IPS-11a (cell line): ENCODE measurements around the gene DOK6.

Source experiments
- H3K4me3 ChIP-seq: one replicate; pipeline ENCODE4 v1.5.1; 2013; ENCODE audit warnings: low read depth, low read length, control low read depth

The DOK6 gene

DNA sequence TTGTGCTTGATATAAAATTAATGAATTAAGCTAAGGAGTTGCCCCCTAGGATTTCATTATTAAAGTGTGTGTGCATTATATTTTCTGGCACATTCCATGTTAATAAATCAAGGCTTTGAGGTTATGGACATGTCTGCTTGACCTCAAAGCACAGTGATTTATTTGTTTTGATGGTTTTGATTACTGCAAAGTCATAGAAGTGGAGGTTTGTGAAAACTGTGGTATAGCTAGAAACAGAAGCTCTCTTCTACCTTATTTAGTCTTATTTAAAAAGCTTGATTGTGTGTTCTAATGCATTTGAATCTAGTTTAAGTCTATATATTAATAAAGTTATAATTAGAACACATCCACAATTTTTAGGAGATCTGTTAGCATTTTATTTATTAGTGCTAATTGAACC lies 32.2 kb downstream of the DOK6 start:
- no peak overlapping the region for H3K4me3 ChIP-seq

DNA sequence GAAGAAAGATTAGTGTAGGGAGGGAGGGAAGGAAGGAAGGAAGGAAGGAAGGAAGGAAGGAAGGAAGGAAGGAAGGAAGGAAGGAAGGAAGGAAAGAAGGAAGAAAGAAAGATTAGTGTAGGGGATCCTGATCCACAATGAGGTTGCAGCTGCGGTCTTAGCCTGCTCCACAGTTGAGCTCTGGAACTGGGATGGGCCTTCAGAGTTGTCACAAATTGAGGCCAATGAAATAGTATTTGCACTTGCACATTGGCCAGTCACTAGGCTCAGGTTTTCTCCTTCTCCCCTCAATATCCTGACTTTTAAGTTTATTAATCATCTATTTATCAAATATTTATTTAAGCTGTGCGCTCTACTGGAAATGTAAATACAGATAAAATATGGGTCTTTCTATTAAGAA lies 34.3 kb downstream of the DOK6 start:
- H3K4me3 ChIP-seq, result no peak overlapping the region

DNA sequence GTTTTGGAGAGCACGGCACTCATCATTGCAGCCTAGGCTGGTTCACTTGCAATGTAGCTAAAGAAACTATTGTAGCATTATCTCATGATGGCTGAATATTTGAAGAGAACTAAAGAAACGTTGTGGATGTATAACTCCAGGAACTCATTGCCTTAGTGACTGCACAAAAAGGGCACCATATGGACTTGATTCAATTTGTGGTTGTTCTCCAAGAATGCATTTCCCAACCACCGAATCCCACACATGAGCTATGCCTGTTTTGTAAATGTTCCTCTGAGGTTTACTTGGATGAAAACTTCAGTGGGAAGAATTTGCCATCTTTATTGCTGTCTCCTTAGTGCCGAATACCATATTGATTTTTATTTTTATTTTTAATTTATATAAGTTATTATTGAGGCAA lies 43.5 kb downstream of the DOK6 start:
- H3K4me3 ChIP-seq, result no peak overlapping the region

DNA sequence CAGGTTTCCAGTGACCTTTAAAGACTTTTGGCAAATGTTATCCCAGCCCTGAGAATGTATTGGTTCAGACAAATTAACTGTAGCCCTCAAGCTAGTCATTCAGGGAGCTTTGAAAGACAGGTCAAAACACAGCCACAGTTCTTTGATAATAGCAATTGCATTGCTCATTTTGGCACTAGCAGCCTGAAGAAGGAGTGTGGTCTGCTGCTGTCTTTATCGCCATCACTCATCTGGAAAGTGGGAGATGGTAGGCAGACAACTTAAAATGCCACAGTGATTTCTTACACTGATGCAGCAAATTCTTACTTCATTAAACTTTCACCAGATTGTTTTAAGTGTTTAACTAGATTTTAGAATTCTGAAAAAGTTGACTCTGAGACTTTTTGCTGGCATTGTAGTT lies 47.2 kb downstream of the DOK6 start:
- H3K4me3 ChIP-seq, result no peak overlapping the region

DNA sequence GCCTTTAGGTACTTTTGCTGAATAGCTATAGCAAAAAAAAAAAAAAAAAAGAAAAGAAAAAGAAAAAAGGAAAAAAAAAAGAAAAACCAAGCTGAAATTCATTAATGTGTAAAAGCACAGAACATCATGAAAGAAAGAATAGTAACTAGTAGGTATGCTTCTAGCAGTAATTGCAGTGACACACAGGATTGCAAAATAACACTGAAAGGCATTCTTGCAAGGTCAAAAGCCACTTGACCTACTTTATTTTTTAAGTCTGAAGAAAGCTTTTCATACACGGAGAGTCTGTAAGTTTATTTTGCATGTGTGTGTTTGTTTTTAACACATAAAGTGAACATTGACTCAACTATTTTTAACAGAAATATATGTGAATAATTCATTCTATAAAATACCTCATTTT lies 54.4 kb downstream of the DOK6 start:
- no peak overlapping the region for H3K4me3 ChIP-seq

DNA sequence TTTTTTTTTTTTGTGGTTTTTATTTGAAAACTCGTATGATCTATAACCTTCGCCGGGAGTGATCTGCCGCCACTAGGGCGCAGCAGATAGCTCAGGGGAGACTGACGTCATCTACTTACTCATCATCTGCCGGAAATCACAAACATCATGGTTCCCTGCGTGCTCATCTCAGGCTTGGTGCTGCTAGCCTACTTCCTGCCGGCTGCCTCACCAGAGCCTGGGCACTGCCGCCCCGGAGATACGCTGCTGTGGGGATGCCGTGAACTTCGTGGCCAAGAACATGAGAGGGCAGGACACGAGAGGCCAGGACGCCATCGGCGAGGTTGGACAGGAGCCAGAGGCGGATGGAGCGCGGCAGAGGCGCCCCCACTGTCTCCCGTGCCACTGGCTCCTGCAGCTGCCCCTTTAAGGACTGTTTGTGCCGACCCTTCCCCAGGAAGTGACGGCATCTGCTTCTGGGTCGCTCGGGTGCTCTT lies 68.8 kb downstream of the DOK6 start:
- H3K4me3 ChIP-seq, result no peak overlapping the region

DNA sequence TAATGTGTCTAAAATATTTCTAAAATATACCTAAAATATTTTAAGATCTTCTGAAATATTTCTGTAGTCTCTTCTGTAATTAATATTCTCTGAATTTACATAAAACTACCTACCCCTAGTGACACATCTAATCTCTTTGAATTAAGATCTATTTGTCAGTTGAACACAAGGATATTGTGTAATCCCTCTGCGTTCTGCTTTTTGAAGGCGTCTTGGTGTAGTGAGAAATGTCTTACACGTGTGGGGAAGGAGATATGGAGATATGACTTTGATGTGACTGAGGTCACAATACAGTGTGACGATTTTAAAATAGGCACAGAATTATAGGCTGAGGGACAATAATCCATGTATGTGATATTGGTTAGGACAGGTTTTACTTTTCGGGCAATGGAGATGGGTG lies 79.8 kb downstream of the DOK6 start:
- no peak overlapping the region for H3K4me3 ChIP-seq

DNA sequence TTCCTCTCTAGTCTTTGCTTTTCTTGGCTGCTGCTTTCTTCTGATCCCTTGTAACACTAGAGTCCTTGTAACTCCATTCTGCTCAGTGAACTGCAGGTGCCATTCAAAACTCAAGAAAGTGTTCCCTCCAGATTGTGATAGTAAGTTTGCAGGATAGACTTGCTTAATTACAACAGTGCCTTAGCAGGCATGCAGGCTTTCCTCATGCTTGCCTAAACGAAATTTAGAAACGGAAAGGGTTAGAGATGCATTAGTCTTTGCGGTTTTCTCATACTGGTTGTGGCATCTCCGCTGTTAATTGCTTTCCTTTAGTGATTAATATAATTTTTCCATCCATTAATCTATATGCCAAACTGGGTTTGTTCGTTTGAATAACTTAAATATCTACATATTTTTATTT lies 82.9 kb downstream of the DOK6 start:
- no peak overlapping the region for H3K4me3 ChIP-seq

DNA sequence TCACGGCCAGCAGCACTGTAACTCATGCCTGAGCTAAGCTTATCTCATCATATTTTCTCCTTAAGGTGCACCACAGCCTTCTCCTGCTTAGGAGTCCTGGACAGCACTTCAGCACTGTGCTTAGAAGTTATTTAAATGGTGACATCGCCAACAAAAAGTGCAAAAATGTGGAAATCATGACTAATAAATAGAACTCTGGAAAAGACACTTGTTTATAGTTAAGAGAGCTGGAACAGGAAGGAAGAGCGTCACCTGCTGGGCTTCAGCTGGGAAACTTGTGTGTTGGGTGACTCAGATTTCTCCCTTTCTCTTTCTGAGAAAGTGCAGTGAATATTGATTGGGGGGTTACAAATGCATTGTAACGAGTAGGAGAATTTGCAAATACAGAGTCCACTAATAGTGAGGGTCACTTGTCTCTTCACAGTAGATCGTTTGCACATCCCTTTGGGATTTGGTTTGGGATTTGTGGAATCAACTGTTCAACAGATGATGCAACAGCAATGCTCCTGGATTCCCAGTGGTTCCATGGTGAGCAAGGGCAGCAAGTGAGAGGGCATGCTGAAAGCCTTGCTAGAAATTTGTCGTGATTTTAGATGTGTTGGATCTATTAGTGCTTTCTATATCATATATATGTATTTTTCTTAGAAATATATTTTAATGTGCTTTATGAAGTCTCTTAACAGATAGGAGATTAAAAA lies 84.2 kb downstream of the DOK6 start:
- no peak overlapping the region for H3K4me3 ChIP-seq

DNA sequence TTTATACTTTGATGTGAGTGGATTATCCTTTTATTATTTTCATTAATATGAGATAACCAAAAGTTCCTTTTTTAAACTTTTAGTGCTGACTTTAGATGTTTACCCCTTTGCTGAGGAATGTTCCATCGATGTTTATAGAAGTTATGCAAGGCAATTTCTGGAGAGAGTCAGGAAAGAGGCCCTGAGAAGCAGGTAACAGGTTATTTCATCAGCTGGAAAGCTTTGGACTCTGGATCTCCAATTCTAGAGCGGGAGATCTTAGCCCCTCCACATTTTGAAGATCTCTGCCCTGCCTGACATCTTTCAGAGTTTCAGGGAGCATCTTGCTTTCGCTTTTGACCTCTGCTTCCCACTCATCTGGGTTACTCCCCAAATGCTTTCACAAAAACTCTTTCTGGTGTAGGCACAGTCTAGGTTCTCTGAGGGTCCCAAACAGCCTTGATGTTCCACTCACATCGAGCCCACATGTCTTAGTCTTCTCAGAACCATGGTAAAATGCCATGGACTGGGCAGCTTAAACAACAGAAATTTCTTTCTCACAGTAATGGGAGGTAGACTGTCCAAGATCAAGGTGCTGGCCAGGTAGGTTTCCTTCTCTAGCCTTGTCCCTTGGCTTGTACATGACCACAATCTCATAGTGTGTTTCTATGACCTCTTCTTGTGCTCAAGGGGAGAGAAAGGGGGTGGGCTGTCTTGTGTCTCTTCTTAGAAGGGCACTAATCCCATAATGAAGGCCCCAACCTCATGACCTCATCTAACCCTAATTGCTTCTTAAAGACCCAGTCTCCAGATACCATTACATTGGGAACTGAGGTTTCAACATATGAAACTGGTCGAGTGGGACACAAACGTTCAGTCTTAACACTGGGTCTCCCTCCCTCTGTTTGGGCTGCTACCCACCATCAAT lies 87.1 kb downstream of the DOK6 start:
- no peak overlapping the region for H3K4me3 ChIP-seq

DNA sequence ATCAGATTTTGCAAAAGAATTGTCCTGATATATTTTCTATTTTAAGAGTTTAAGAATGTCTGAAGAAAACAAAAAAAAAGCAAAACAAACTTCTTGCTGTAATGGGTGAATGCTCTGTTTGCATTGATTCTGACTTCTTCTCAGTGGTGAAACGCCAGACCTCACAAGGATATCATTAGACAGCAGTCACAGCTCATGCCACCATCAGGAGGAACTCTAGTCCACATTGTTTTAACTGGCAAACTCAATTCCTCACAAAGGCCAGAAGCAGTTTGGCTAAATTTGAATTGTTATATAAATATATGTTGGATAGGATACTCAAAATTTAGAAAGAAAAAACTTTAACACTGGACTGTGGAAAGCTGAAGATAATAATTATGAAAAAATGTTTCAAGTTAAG lies 89.4 kb downstream of the DOK6 start:
- no peak overlapping the region for H3K4me3 ChIP-seq

DNA sequence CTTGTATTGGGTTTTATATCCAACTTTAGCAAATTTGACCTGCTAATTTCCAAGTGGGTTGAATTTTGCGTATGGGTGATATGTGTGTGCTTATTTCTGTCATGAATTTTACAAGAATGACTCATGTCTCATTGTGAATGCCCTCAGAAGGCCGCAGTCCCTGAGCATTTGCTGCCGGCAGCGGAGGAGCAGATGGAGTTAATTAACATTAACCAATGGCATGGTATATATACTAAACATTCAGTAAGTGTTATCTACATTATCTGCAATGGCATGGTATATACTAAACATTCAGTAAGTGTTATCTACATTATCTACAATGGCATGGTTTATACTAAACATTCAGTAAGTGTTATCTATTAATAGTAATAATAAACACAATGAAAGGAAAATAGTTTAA lies 90.1 kb downstream of the DOK6 start:
- no peak overlapping the region for H3K4me3 ChIP-seq

DNA sequence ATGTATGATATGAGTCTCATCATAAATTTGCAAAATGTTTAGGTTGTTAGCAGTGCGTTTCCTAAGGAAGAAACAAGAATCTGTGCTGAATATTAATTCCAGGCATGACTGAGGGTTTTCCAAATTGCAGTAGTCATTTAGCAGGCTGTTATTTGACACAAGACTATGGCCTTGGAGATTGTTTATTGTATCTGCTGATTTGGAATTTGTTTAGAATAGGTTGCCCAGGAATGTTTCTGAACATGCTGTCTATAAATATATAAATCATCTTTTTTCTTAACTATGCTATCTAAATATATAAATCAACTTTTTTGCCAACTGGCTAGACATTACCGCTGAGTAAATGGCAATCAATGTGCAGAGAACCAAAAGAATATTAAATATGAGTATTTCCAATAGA lies 90.9 kb downstream of the DOK6 start:
- H3K4me3 ChIP-seq, result no peak overlapping the region

DNA sequence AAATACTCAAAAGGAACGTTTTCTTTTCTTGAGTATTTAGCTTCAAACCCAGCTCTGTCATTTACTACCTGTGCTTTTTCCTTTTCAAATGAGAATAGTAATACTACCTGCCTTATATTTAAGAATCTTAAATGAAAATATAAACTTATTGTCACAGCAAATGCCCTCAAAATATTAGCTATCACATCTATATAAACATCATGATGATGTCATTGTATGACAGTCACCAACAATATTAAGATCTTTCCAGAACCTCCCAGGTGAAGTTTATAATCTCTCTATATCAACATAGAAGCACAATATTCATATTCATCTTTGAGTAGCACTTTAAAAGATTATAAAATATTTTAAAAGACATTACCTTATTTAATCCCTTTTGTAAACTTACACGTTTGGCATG lies 92.2 kb downstream of the DOK6 start:
- no peak overlapping the region for H3K4me3 ChIP-seq

DNA sequence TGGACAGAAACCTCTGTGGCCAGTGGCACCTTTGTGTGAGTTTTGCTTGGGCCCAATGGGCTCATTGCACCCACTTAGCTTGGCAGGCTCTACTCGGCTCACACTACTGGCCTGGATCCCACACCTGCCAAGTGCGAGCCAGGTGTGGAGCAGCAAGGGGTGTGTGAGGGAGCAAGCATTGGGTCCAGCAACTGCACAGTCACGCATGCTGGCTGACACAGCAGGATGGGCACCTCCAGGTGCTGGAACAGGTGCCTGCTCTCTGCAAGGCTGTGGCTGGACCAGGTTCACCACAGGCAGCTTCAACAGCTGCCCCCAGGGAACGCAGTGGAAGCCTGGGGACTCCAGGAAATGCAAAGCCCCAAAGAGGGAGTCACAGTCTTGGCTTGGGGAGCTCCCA lies 94.2 kb downstream of the DOK6 start:
- H3K4me3 ChIP-seq, result no peak overlapping the region

DNA sequence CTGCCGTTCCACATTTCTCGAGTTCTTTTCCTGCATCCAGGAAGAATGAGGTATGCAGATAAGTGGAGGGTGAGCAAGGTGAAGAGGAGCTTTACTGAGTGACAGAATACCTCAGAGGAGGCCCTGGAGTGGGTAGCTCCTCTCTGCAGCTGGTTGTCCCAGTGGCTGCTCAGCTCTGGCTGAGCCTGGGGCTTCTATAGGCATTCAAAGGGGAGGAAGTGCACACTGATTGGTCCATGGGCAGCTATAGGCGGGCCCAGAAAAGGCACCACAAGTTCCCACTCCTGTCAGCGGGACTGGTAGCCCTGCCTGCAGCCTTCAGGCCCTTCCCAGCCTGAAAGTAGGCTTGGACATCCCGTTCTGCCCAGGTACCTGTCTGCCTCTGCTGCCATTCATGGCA lies 94.7 kb downstream of the DOK6 start:
- H3K4me3 ChIP-seq, result no peak overlapping the region

DNA sequence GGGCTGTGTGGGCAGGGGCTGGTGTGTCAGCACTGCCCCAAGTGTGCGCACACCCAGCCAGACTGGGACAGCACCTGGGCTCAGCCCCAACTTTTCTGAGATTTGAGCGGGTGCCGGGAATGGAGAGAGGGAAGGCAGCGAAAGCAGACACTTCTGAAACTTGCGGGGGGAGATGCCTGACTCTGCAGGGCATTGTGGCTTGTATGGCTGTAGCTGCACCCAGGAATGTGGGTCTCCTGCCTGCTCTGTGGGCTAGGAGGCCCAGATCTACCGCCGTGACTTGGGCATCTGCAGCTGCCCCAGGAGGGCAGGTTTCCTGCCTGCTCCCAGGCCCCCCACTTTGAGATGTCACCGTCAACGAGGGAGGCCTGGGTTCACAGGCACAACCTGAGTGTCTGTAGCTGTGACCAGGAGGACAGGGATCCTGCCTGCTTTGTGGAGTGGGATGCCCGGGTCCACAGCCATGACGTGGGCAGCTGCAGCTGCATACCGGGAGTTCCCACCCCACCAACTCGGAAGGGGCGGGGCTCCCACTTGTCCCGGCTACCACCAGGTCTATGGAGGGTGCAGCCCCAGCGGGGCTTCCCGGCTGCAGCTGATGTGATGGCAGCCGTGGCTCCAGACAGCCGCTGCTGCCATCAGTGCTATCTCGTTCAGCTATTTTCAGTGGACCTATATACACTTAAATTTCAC lies 95.3 kb downstream of the DOK6 start:
- no peak overlapping the region for H3K4me3 ChIP-seq

DNA sequence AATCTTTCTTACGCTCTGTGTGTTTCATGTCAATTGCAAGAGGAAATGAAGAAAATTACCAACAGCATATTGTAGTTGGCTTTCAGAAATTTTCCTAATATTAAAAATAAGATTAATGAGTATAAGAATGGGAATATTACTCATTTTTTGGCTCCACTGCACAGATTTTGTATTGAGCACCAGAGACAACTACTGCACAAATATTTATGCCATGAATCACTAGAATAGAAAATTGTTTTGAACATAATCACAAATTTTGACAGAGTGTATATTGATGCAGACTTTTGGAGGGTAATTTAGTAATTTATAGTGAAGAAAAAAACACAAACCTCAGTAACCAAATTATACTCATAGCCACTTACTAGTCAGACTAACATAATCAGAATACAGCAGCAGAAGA lies 118.3 kb downstream of the DOK6 start:
- H3K4me3 ChIP-seq, result no peak overlapping the region

DNA sequence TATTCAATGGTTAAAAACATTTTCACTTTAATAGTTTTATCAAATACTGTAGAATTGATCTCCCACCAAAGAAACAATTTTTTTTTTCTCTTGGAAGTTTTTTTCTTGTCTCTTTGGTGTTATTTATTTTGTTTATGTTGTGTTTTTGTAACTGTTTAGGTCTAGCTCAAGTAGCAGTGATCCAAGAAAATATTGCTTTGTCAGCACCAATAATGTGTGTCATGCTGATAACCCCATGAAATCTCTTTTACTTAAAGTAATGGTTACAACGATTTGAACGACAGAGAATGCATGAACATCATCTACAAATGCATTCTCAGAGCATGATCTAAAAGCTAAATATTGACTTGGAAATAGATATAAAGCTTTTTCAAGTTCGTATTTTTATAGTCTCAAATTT lies 122.9 kb downstream of the DOK6 start:
- H3K4me3 ChIP-seq, result no peak overlapping the region

DNA sequence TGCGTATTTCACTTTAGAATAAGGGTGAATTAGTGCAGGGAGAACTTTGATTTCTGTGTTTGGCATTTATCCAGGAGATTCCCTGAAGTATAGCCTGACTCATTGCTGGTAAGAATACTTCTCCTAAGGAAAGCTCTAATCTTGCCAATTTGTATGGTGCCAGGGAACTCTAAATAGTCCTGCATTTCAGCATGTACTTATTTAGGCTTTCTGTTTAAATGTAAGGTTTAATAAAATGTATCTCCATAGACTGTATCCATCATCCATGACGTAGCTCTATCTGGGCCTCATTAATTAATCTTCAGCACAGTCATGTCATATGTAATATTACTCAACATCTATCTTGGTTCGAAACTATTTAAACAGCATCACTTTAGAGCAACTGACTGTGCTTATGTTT lies 127.7 kb downstream of the DOK6 start:
- H3K4me3 ChIP-seq, result no peak overlapping the region

DNA sequence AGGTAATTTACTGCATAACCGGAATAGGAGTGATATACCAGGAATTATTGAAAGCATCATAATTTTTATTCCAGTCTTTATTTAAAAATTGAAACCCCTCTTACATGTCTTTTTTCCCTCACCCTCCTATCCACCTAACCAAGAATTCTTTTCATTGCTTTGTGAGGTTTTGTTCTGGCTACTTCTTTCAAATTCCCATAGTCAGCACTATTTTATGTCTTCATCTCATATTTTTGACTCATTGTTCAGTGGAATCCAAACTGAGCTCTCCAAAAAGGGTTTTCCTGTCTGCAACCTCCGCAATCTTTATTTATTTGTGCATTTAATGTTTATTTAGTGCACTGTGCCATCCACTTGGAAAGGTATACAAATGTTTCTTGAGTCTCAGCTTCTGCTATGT lies 128.5 kb downstream of the DOK6 start:
- no peak overlapping the region for H3K4me3 ChIP-seq

DNA sequence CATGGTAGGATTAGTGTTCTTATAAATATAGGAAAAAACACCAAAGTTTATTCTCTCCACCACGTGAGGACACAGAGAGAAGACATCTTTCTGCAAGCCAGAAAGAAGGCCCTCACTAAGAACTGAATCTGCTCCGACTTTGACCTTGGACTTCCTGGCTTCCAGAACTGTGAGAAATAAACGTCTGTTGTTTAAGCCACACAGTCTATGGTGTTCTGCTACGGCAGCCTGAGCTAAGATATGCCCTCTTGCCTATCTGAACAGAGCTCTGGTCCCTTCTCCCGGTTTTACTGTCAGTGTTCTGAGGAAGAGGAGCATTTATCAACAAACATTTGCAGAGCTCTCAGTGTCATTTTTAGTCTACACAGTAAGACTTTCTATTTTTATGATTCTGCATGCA lies 131.3 kb downstream of the DOK6 start:
- no peak overlapping the region for H3K4me3 ChIP-seq
